K562 (cell line): ENCODE measurements around the gene CREG2. TPM values are rescaled to one million over a fixed set of nuclear protein-coding genes. Genes with fewer than 3 reads are reported as not detected.

Experiments used
- ATAC-seq: fragments of 200-7000 bp; cut with Tn5 transposase; 3 replicates; pipeline ENCODE4 v1.9.1; 2020; ENCODE audit warnings: moderate library complexity
- BruUV-seq: library from RNA; stranded (reverse); fragments of 400-500 nt; replicated peaks from 2 replicates; lab custom pipeline; 2021; lab: Mats Ljungman, UMichigan
- CTCF ChIA-PET: fragments of 300-600 bp; formaldehyde crosslinking; extraction: SDS; loops from one replicate; lab custom pipeline; 2021; ENCODE audit warnings: low intra/inter-chr PET ratio; lab: Yijun Ruan, JAX
- POLR2A ChIA-PET: fragments of 300-600, 350-650 bp; sonication (Branson Sonifier 250); formaldehyde crosslinking; extraction: SDS; loops from one replicate; lab custom pipeline; 2021; ENCODE audit warnings: antibody characterized with exemption, inconsistent platforms; lab: Yijun Ruan, JAX
- DNase-seq, 4 experiments: peaks; one replicate each; pipeline versions ENCODE4 v3.0.0 to v3.0.0-alpha.2; 2011 to 2018; ENCODE audit warnings: low spot score in 3 of 4, mixed read lengths in 3 of 4; ENCODE audit errors: extremely low read depth in 1 of 4
- FAIRE-seq: peaks from 2 replicates; lab custom pipeline; 2011; peaks lifted over from hg19 to GRCh38; lab: Jason Lieb, UNC
- H2AFZ ChIP-seq: 2 replicates; pipeline ENCODE4 v1.6.0; 2011; ENCODE audit warnings: low read depth, low read length, control low read depth, inconsistent platforms
- H3K27ac ChIP-seq: fragments of 200-600 bp; 3 replicates; pipeline ENCODE4 v1.8.0; 2011; ENCODE audit warnings: low read depth, mild to moderate bottlenecking, control low read depth, inconsistent platforms, low read length, moderate library complexity, mixed read lengths; ENCODE audit errors: extremely low read depth
- H3K27me3 ChIP-seq, 2 experiments: fragments of 300-600 bp in 1 of 2; 2 replicates in 1 of 2; 3 replicates in 1 of 2; pipeline versions ENCODE4 v1.6.0 to v1.8.0; 2011; ENCODE audit warnings: inconsistent platforms in 2 of 2, low read length in 2 of 2, mild to moderate bottlenecking in 1 of 2, mixed read lengths in 1 of 2, moderate library complexity in 1 of 2; ENCODE audit not compliant: control insufficient read depth in 2 of 2, insufficient read depth in 2 of 2
- H3K36me3 ChIP-seq: fragments of 300-600 bp; 3 replicates; pipeline ENCODE4 v1.8.0; 2011; ENCODE audit warnings: mild to moderate bottlenecking, low read length, inconsistent platforms; ENCODE audit not compliant: control insufficient read depth, insufficient read depth
- H3K4me1 ChIP-seq, 2 experiments: fragments of 200-600 bp in 1 of 2; replicated peaks in 1 of 2; 2 replicates in 1 of 2; 3 replicates in 1 of 2; pipeline versions ENCODE4 v1.5.1 to v1.8.0; 2011; ENCODE audit warnings: inconsistent platforms in 2 of 2, low read length in 2 of 2, mild to moderate bottlenecking in 1 of 2, mixed read lengths in 1 of 2, moderate library complexity in 1 of 2; ENCODE audit not compliant: control insufficient read depth in 2 of 2, insufficient read depth in 2 of 2
- H3K4me2 ChIP-seq: 2 replicates; pipeline ENCODE4 v1.6.1; 2011; ENCODE audit warnings: low read length, control low read depth, inconsistent platforms, mixed read lengths; ENCODE audit not compliant: insufficient read depth
- H3K4me3 ChIP-seq: fragments of 200-600 bp; sonication (generic), shearing (Covaris generic); 2 replicates; pipeline ENCODE4 v1.5.1; 2016; ENCODE audit warnings: control low read depth, inconsistent platforms
- H3K79me2 ChIP-seq: fragments of 200-600 bp; 3 replicates; pipeline ENCODE4 v1.8.0; 2011; ENCODE audit warnings: low read length, inconsistent platforms; ENCODE audit not compliant: control insufficient read depth, insufficient read depth
- H3K9ac ChIP-seq, 2 experiments: 2 replicates each; pipeline versions ENCODE4 v1.6.0 to v1.6.1; 2011; ENCODE audit warnings: low read depth in 2 of 2, low read length in 2 of 2, control low read depth in 1 of 2, inconsistent platforms in 1 of 2, mild to moderate bottlenecking in 1 of 2, mixed read lengths in 1 of 2; ENCODE audit not compliant: insufficient read depth in 1 of 2
- H3K9me1 ChIP-seq: one replicate; pipeline ENCODE4 v1.6.0; 2011; ENCODE audit warnings: inconsistent platforms, mild to moderate bottlenecking, low read length, moderate library complexity; ENCODE audit not compliant: control insufficient read depth, insufficient read depth
- H3K9me3 ChIP-seq: replicated peaks from 2 replicates; pipeline ENCODE4 v1.5.1; 2011; ENCODE audit warnings: low read depth, low read length, inconsistent platforms; ENCODE audit not compliant: control insufficient read depth, insufficient read depth
- H4K20me1 ChIP-seq: replicated peaks from 2 replicates; pipeline ENCODE4 v1.6.1; 2011; ENCODE audit warnings: low read length, inconsistent platforms, mixed read lengths; ENCODE audit not compliant: control insufficient read depth, insufficient read depth
- ESRRB ChIP-seq: fragments of 250-450 bp; sonication (Bioruptor Pico); IDR thresholded peaks from 2 replicates; pipeline ENCODE4 v1.5.0; 2020; ENCODE audit warnings: mild to moderate bottlenecking, moderate library complexity, borderline replicate concordance
- FUS ChIP-seq: fragments of 200-400 bp; formaldehyde crosslinking; optimal IDR thresholded peaks from 2 replicates; pipeline ENCODE3; 2017; ENCODE audit warnings: low read depth, low read length
- NBN ChIP-seq: fragments of 450-650 bp; IDR thresholded peaks from 2 replicates; pipeline ENCODE4 v1.6.1; 2016; ENCODE audit warnings: low read depth, mild to moderate bottlenecking
- POLR3G ChIP-seq: IDR thresholded peaks from 2 replicates; pipeline ENCODE4 v1.6.1; 2011; ENCODE audit not compliant: insufficient read length, insufficient replicate concordance; ENCODE audit errors: extremely low read depth
- SUPT5H ChIP-seq: fragments of 450-650 bp; IDR thresholded peaks from 2 replicates; pipeline ENCODE4 v1.6.1; 2016
- TGIF2 ChIP-seq: sonication (generic); formaldehyde crosslinking; IDR thresholded peaks from 2 replicates; pipeline ENCODE4 v1.8.1; 2022; ENCODE audit warnings: mild to moderate bottlenecking, missing genetic modification reagents, moderate library complexity
- ZNF133 ChIP-seq: fragments of 250-450 bp; sonication (Bioruptor Pico); IDR thresholded peaks from 2 replicates; pipeline ENCODE4 v1.4.0; 2020; ENCODE audit warnings: mild to moderate bottlenecking
- ZNF551 ChIP-seq: fragments of 250-450 bp; sonication (Bioruptor Pico); IDR thresholded peaks from 2 replicates; pipeline ENCODE4 v1.5.0; 2021; ENCODE audit warnings: mild to moderate bottlenecking, moderate library complexity
- ZNF644 ChIP-seq: fragments of 200-800 bp; sonication (Bioruptor generic); IDR thresholded peaks from 2 replicates; pipeline ENCODE4 v1.6.1; 2016; ENCODE audit warnings: low read depth, missing genetic modification characterization, missing compliant biosample characterization
- ZNF696 ChIP-seq: fragments of 250-450 bp; sonication (Bioruptor Pico); conservative IDR thresholded peaks from 2 replicates; pipeline ENCODE4 v1.4.0; 2020; ENCODE audit warnings: mild to moderate bottlenecking, moderate library complexity
- WGBS: fragments of 100-300 bp; shearing (Covaris generic); methylation state at CpG from one replicate; pipeline ENCODE4 v1.1.6; 2016; ENCODE audit warnings: low coverage, mixed read lengths; ENCODE audit not compliant: insufficient coverage; ENCODE audit errors: missing lambda C conversion rate; 5-methylcytosine and 5-hydroxymethylcytosine counted together
- in situ Hi-C: fragments of 300-500 bp; cut with MboI; formaldehyde crosslinking; loops from 4 replicates; pipeline ENCODE4 v1.15.0; 2018; ENCODE audit warnings: inconsistent platforms, mixed read lengths
- intact Hi-C: fragments of 100-400 bp; cut with micrococcal nuclease; formaldehyde crosslinking; loops from 2 replicates; pipeline ENCODE4 v1.14.2; 2022
- polyA plus RNA-seq, 8 experiments: library from polyadenylated mRNA; depleted of rRNA in 4 of 8; stranded (reverse) in 5 of 8; unstranded in 3 of 8; fragments of >200 nt; fragmentation: Nextera tagmentation in 2 of 8; fragmentation: Illumina TruSeq in 1 of 8; extraction: Ambion mirVana in 2 of 8; extraction: Trizol in 1 of 8; gene quantifications; 2 replicates each; pipeline versions ENCODE4 v1.2.1 to v1.2.3, GENCODE V29; 2011 to 2014; ENCODE audit warnings: inconsistent platforms in 1 of 8, missing spikeins in 1 of 8
- total RNA-seq, 7 experiments: library from RNA; depleted of rRNA in 6 of 7; stranded (reverse); fragments of >200 nt in 6 of 7; fragmentation: Illumina TruSeq in 2 of 7; extraction: Trizol in 2 of 7; gene quantifications; 2 replicates each; pipeline versions ENCODE4 v1.2.1 to v1.2.3, GENCODE V29; 2011 to 2021; ENCODE audit warnings: low replicate concordance in 1 of 7
- TF ChIP-seq, protein P1 (sequence below): sonication (generic); formaldehyde crosslinking; IDR thresholded peaks from 2 replicates; pipeline ENCODE4 v1.8.0; 2023; ENCODE audit warnings: missing genetic modification reagents, mild to moderate bottlenecking, borderline replicate concordance
- TF ChIP-seq, protein P2 (sequence below), 2 experiments: IDR thresholded peaks in 1 of 2; conservative IDR thresholded peaks in 1 of 2; 2 replicates each; pipeline ENCODE4 v1.6.1; 2016; ENCODE audit warnings: low read depth in 2 of 2, mild to moderate bottlenecking in 1 of 2, missing compliant biosample characterization in 1 of 2, missing genetic modification characterization in 1 of 2, moderate library complexity in 1 of 2
- TF ChIP-seq, protein P3 (sequence below): fragments of 250-450 bp; sonication (Bioruptor Pico); IDR thresholded peaks from 2 replicates; pipeline ENCODE4 v1.8.0; 2022; ENCODE audit warnings: inconsistent platforms

Gene CREG2
- total and polyA plus RNA-seq, 9 of the 15 experiments (the other 6 are each of a cell fraction or from before 2014, with no cell fraction given) = not detected

DNA sequence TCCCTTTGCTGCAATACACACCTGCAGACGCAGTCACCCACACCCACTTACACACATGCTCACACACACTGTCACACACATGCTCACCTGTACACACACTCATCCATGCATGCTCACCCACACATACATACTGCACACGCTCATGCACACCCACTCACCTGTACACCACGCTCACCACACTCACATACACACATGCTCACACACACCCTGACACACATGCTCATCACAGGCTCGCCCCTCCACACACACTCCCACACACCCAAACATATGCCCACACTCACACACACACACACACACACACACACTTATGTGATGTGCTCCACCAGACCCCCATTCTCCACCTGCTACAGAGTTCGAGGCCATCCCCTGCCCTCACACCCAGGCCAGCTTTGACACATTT is 22.8 kb upstream of the CREG2 start:
- WGBS = 0% methylated on average over 5 of the region's 5 CpGs
- BruUV-seq = no TSS peak
- no peaks in the 10 kb centered on the region for H3K79me2 ChIP-seq
- no peaks in the 10 kb centered on the region for H3K36me3 ChIP-seq
- H2AFZ ChIP-seq = no peak overlapping the region
- in situ Hi-C loops = loop anchor here (10.0 kb wide), 1 partner anchor 415 kb away; no protein-coding TSS in a partner anchor
- no peak overlapping the region for H3K9ac ChIP-seq
- H3K27me3 ChIP-seq = peaks cover 4 to 70% of the 10 kb centered on the region in 2 experiments; a peak in 3 of 5 replicates
- FAIRE-seq = no peak
- H3K4me1 ChIP-seq = no peaks in the 10 kb centered on the region
- no peaks in the 10 kb centered on the region for H3K9me1 ChIP-seq
- H3K4me2 ChIP-seq = no peak overlapping the region
- intact Hi-C loops = loop anchor here (10.0 kb wide), 2 partner anchors 315 to 575 kb away; no protein-coding TSS in a partner anchor
- H3K4me3 ChIP-seq = no peak overlapping the region
- H4K20me1 ChIP-seq = 0 out of 2 replicates have a peak, but pooled peaks cover 3% of the 10 kb centered on the region
- ChIA-PET POLR2A (interaction anchor here (0.8 kb wide), 1 partner anchor 551 kb away, joined by 3 read pairs; no protein-coding TSS in a partner anchor), CTCF (no interaction called here)
- 0 out of 2 replicates have a peak, but pooled peaks cover 2% of the 10 kb centered on the region for H3K9me3 ChIP-seq
- no peak for DNase-seq
- no peak for ATAC-seq
- no peak overlapping the region for H3K27ac ChIP-seq
- TF ChIP-seq ESRRB (CRISPR knock-in tag) (no peak), ZNF133 (CRISPR knock-in tag) (no peak), SUPT5H (no peak), FUS (no peak), POLR3G (no peak), NBN (no peak), ZNF551 (CRISPR knock-in tag) (no peak), ZNF644 (tag) (no peak), TGIF2 (CRISPR knock-in tag) (no peak), ZNF696 (CRISPR knock-in tag) (no peak)
- TF ChIP-seq, protein P1, sequence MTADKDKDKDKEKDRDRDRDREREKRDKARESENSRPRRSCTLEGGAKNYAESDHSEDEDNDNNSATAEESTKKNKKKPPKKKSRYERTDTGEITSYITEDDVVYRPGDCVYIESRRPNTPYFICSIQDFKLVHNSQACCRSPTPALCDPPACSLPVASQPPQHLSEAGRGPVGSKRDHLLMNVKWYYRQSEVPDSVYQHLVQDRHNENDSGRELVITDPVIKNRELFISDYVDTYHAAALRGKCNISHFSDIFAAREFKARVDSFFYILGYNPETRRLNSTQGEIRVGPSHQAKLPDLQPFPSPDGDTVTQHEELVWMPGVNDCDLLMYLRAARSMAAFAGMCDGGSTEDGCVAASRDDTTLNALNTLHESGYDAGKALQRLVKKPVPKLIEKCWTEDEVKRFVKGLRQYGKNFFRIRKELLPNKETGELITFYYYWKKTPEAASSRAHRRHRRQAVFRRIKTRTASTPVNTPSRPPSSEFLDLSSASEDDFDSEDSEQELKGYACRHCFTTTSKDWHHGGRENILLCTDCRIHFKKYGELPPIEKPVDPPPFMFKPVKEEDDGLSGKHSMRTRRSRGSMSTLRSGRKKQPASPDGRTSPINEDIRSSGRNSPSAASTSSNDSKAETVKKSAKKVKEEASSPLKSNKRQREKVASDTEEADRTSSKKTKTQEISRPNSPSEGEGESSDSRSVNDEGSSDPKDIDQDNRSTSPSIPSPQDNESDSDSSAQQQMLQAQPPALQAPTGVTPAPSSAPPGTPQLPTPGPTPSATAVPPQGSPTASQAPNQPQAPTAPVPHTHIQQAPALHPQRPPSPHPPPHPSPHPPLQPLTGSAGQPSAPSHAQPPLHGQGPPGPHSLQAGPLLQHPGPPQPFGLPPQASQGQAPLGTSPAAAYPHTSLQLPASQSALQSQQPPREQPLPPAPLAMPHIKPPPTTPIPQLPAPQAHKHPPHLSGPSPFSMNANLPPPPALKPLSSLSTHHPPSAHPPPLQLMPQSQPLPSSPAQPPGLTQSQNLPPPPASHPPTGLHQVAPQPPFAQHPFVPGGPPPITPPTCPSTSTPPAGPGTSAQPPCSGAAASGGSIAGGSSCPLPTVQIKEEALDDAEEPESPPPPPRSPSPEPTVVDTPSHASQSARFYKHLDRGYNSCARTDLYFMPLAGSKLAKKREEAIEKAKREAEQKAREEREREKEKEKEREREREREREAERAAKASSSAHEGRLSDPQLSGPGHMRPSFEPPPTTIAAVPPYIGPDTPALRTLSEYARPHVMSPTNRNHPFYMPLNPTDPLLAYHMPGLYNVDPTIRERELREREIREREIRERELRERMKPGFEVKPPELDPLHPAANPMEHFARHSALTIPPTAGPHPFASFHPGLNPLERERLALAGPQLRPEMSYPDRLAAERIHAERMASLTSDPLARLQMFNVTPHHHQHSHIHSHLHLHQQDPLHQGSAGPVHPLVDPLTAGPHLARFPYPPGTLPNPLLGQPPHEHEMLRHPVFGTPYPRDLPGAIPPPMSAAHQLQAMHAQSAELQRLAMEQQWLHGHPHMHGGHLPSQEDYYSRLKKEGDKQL (CRISPR knock-in tag) = no peak
- TF ChIP-seq, protein P2, sequence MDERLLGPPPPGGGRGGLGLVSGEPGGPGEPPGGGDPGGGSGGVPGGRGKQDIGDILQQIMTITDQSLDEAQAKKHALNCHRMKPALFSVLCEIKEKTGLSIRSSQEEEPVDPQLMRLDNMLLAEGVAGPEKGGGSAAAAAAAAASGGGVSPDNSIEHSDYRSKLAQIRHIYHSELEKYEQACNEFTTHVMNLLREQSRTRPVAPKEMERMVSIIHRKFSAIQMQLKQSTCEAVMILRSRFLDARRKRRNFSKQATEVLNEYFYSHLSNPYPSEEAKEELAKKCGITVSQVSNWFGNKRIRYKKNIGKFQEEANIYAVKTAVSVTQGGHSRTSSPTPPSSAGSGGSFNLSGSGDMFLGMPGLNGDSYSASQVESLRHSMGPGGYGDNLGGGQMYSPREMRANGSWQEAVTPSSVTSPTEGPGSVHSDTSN (CRISPR knock-in tag; IDR thresholded peaks at IDR 0.05; ENCODE audit: low read depth) = no peak
- TF ChIP-seq, protein P2 (tag; conservative IDR thresholded peaks at IDR 0.05; ENCODE audit: low read depth) = no peak
- TF ChIP-seq, protein P3, sequence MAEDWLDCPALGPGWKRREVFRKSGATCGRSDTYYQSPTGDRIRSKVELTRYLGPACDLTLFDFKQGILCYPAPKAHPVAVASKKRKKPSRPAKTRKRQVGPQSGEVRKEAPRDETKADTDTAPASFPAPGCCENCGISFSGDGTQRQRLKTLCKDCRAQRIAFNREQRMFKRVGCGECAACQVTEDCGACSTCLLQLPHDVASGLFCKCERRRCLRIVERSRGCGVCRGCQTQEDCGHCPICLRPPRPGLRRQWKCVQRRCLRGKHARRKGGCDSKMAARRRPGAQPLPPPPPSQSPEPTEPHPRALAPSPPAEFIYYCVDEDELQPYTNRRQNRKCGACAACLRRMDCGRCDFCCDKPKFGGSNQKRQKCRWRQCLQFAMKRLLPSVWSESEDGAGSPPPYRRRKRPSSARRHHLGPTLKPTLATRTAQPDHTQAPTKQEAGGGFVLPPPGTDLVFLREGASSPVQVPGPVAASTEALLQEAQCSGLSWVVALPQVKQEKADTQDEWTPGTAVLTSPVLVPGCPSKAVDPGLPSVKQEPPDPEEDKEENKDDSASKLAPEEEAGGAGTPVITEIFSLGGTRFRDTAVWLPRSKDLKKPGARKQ (CRISPR knock-in tag) = no peak
